ENCODE measurements around the gene SPDYE6.
"Not testable (repeated sequence)": the region's sequence is repeated elsewhere in the genome, so short reads cannot be mapped to it uniquely, and the experiment has no call there.

The SPDYE6 gene

GRCh38 chr7:102317231-102318059, 38.8 kb downstream of the SPDYE6 start:
- DNase-seq (ENCODE audit: low read depth): no peak

DNA sequence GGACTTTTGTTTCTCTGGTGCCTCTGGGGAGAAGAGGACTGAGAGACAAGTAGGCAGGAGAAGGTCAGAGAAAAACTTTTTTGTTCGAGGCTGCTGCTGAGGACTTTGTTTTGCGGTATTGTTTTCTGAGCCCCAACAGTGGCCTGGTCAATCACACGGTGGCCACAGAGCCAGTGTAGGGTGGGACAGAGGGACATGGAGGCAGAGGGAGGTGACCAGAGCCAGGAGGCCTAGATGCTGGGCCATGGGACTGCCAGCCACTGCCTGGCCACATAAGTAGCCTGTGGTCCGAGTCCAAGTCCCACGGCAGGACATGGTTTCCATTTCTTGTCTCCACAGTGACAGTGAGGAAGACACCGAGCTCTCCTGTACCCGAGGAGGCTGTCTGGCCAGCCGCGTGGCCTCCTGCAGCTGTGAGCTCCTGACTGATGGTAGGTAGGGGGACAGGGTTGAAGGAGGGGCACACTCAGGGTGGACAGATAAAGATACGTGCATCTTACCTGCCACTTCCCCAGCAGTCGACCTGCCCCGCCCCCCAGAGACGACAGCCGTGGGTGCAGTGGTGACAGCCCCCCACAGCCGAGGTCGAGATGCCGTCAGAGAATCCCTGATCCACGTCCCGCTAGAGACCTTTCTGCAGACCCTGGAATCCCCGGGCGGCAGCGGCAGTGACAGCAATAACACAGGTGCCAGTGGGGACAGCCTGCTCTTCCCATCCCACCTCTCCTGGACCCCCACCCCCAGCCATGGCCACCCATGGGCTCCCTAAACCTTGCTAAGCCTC, 42.1 kb downstream of the SPDYE6 start:
- DNase-seq (ENCODE audit: low read depth): no peak

- no peak for DNase-seq (ENCODE audit: low read depth)
Observed at GRCh38 chr7:102312317-102312716, 43.9 kb downstream of the SPDYE6 start.

DNA sequence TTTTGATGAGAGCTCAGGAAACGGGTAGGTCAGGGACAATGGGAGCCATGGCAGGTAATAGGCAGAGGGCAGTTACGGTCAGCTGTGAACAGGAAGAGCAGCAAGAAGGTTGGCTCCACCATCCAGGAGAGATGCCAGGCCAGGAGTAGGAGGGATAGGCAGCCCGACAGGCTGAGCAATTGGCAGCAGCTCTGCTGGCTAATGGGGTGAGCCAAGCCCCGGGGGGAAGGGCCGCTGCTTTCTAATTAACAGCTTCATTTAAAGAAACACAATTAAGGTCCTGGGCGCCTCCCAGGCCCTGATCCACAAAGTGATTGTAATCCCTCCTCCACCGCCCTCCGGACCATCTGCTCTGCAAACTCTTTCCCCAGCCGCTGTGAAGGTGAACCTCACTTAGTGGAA, 45.8 kb downstream of the SPDYE6 start:
- no peak for DNase-seq (ENCODE audit: low read depth)

DNA sequence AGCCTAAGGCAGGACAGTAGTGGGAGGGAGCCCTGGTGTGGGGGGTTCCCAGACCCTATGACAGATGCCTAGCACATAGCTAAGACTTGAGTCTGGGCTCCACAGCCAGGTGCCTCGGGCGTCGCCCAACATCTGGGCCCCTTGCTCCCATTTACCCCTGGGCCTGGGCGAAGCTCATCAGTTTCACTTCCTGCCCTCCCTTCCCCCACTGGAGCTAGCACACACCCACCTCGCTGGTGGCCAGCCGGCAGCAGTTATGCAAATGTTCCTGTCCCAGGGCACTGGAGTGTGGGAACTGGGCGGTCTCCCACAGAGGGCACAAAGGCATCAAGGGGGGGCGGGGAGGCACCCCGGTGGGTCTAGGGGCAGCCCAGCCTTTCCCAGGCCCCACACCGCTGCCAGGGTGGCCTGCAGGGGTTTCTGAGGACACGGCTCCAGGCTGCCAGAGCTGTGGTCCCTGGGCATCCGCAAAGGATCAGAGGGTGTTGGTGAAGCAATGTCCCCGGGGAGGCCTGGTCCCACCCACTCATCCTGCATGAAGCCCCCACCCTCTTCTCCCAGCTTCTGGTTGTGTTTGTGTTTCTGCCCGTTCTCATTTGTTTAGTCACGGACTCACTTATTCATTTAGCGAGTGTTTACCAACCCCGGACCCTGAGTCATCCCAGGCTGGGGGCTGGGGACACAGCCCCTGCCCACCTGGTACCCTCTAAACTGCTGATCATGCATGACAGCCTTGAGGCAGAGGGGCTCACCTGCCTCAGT, 49.1 kb downstream of the SPDYE6 start:
- DNase-seq (ENCODE audit: low read depth): no peak

GRCh38 chr7:102305414-102306268, 50.6 kb downstream of the SPDYE6 start:
- DNase-seq (ENCODE audit: low read depth): no peak

- no peak for DNase-seq (ENCODE audit: low read depth)
Observed at GRCh38 chr7:102304668-102305067, 51.6 kb downstream of the SPDYE6 start.

DNA sequence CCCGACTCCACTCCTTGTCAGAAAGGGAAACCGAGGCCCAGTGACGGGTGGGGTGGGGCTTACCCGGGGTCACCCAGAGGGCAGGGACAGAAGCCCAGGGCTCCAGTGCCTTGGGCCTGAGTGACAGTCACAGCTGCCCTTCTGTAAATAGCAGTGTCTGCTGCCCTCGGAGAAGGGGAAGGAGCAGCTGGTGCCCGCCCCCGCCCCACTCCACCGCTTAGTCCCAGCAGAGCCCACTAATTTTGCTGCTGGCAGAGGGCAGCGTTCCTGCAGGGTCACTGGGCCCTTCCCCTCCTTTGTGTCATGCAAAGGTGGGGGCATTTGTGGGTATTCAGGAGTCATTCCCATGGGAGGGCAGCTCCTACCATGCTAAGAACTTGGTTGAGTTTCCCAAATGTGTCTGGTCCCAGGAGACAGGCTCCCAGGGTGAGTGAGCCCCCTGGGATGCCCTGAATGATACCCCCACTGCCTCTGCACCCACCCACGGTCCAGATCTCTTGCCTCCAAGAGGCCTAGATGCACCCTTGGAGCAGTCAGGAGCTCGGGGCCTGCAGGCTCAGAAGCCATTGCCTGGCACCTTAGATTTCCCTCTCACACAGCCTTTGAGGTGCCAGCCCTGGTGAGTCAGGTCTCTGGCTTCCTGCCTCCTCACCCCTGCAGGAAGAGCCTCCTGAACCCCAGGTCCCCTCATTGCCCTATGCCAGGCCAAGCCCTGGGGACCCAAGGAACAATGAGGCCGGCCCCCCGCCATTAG, 52.4 kb downstream of the SPDYE6 start:
- DNase-seq (ENCODE audit: low read depth): no peak

DNA sequence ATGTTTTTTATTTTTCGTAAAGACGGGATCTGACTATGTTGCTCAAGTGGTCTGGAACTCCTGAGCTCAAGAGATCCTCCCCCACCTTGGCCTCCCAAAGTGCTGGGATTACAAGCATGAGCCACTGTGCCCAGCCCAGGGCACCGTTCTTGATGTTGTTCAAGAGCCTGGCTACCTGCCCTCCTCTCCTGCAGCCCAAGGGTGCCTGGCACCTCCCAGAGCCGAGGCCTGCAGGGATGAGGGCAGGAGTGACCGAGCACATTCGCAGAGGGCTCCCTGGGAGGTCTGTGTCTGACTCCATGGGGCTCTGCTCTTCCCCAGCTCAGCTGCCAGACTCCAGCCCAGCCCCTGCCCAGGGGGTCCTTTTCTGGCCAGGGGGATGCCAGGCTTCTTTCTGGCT, 54.2 kb downstream of the SPDYE6 start:
- no peak for DNase-seq (ENCODE audit: low read depth)

DNA sequence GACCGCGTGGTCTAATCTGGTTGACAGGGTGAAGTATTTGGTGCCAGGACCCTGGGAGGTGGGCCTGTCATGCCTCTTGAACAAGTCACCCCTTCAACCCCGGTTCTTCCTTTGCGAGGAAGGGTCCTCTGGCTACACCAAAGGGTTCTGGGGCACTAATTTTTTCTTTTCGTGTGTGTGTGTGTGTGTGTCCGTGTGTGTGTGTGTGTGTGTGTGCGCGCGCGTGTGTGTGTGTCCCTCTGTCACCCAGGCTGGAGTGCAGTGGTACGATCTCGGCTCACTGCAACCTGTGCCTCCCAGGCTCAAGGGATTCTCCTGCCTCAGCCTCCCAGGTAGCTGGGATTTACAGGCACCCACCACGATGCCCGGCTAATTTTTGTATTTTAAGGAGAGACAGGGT, 54.9 kb downstream of the SPDYE6 start:
- DNase-seq (ENCODE audit: low read depth): not testable (repeated sequence)

- DNase-seq (ENCODE audit: low read depth): no peak
Observed at GRCh38 chr7:102300643-102301221, 55.5 kb downstream of the SPDYE6 start.

- no peak for DNase-seq (ENCODE audit: low read depth)
Observed at GRCh38 chr7:102297487-102298218, 58.6 kb downstream of the SPDYE6 start.

DNA sequence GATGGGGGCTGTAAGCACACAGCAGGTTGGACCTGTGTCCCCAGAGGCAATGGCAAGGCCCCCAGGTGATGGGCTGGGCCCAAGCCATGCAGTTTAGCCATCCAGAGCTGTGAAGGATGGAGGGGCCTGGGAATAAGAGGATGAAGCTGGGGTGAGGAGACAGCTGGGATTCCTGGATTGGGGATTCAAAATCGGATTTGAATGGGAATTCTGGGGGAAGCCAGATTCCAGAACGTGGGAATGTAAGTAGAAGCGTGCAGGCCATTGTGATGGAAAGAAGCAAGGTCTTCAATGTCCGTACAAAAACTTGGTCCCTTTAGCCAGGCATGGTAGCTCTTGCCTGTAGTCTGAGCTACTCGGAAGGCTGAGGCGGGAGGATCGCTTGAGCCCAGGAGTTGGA, 59.7 kb downstream of the SPDYE6 start:
- DNase-seq (ENCODE audit: low read depth): no peak

- no peak for DNase-seq (ENCODE audit: low read depth)
Observed at GRCh38 chr7:102296179-102296438, 60.1 kb downstream of the SPDYE6 start.

Data from GM04504 (cell line).